H1 (cell line): ENCODE measurements around the gene SNRPD3. TPM values are rescaled to one million over a fixed set of nuclear protein-coding genes. Genes with fewer than 3 reads are reported as not detected.

Experiments
- CTCF ChIA-PET: fragments of 300-600 bp; sonication (Branson Sonifier 250); formaldehyde crosslinking; loops from one replicate; lab custom pipeline; 2021; ENCODE audit not compliant: partially characterized antibody; lab: Charles Lee
- POLR2A ChIA-PET: fragments of 300-600 bp; sonication (Branson Sonifier 250); formaldehyde crosslinking; loops from one replicate; lab custom pipeline; 2021; ENCODE audit warnings: inconsistent platforms; ENCODE audit not compliant: partially characterized antibody; lab: Charles Lee
- DNase-seq, 2 experiments: peaks; one replicate each; pipeline versions ENCODE4 v3.0.0 to v3.0.0-alpha.2; 2010 to 2022; ENCODE audit warnings: low spot score in 2 of 2, low read depth in 1 of 2, mixed read lengths in 1 of 2
- FAIRE-seq: peaks from 2 replicates; lab custom pipeline; 2011; peaks lifted over from hg19 to GRCh38; lab: Jason Lieb, UNC
- H2AFZ ChIP-seq: 2 replicates; pipeline ENCODE4 v1.8.1; 2012; ENCODE audit warnings: low read length, inconsistent platforms
- H2AK5ac ChIP-seq: 2 replicates; pipeline ENCODE4 v1.6.1; 2013; ENCODE audit warnings: low read depth, low read length
- H2BK120ac ChIP-seq: replicated peaks from 2 replicates; pipeline ENCODE3; 2013; ENCODE audit warnings: low read depth, low read length, inconsistent platforms
- H2BK12ac ChIP-seq: 2 replicates; pipeline ENCODE4 v1.6.1; 2013; ENCODE audit warnings: low read depth, low read length
- H2BK15ac ChIP-seq: 2 replicates; pipeline ENCODE4 v1.6.1; 2013; ENCODE audit warnings: low read length
- H2BK20ac ChIP-seq: 2 replicates; pipeline ENCODE4 v1.6.1; 2013; ENCODE audit warnings: low read length
- H2BK5ac ChIP-seq: 2 replicates; pipeline ENCODE4 v1.6.1; 2013; ENCODE audit warnings: low read depth, low read length
- H3K14ac ChIP-seq: 2 replicates; pipeline ENCODE4 v1.6.1; 2013; ENCODE audit warnings: inconsistent platforms; ENCODE audit not compliant: insufficient read length
- H3K18ac ChIP-seq: 2 replicates; pipeline ENCODE4 v1.6.1; 2013; ENCODE audit warnings: low read length; ENCODE audit errors: extremely low read depth
- H3K23ac ChIP-seq: 2 replicates; pipeline ENCODE4 v1.6.1; 2013; ENCODE audit warnings: inconsistent platforms; ENCODE audit not compliant: insufficient read length
- H3K23me2 ChIP-seq: 2 replicates; pipeline ENCODE4 v1.6.1; 2013; ENCODE audit warnings: low read depth, low read length
- H3K27ac ChIP-seq: 2 replicates; pipeline ENCODE4 v1.6.1; 2011; ENCODE audit warnings: low read depth, low read length, inconsistent platforms
- H3K27me3 ChIP-seq, 4 experiments: replicated peaks in 1 of 4; 1 replicate in 1 of 4; 2 replicates in 3 of 4; pipeline versions ENCODE4 v1.6.1 to v1.8.1; 2011 to 2013; ENCODE audit warnings: low read length in 3 of 4, mild to moderate bottlenecking in 3 of 4, inconsistent platforms in 2 of 4, mixed read lengths in 2 of 4, moderate library complexity in 1 of 4; ENCODE audit not compliant: control insufficient read depth in 3 of 4, insufficient read depth in 3 of 4; ENCODE audit errors: extremely low read depth in 1 of 4
- H3K36me3 ChIP-seq, 4 experiments: 2 replicates each; pipeline versions ENCODE4 v1.6.1 to v1.8.1; 2011 to 2013; ENCODE audit warnings: mild to moderate bottlenecking in 4 of 4, low read length in 3 of 4, moderate library complexity in 2 of 4, control low read depth in 1 of 4, inconsistent platforms in 1 of 4; ENCODE audit not compliant: insufficient read depth in 4 of 4, control insufficient read depth in 2 of 4
- H3K4ac ChIP-seq: replicated peaks from 2 replicates; pipeline ENCODE3; 2013; ENCODE audit warnings: low read length, low read depth, mixed read lengths, inconsistent platforms; ENCODE audit not compliant: insufficient read length
- H3K4me1 ChIP-seq, 4 experiments: replicated peaks in 1 of 4; 1 replicate in 1 of 4; 2 replicates in 3 of 4; pipeline versions ENCODE4 v1.6.1 to v1.8.1; 2011 to 2013; ENCODE audit warnings: low read length in 3 of 4, inconsistent platforms in 2 of 4, mixed read lengths in 1 of 4; ENCODE audit not compliant: insufficient read depth in 4 of 4, control insufficient read depth in 3 of 4
- H3K4me2 ChIP-seq, 2 experiments: 2 replicates each; pipeline versions ENCODE4 v1.6.1 to v1.8.1; 2011 to 2013; ENCODE audit warnings: low read depth in 2 of 2, low read length in 2 of 2, control low read depth in 1 of 2, inconsistent platforms in 1 of 2, mild to moderate bottlenecking in 1 of 2; ENCODE audit not compliant: insufficient read depth in 1 of 2
- H3K4me3 ChIP-seq, 4 experiments: fragments of 200-600, 300-600 bp in 1 of 4; sonication (generic), shearing (Covaris generic), sonication (Bioruptor Twin) in 1 of 4; 2 replicates each; pipeline versions ENCODE4 v1.5.1 to v1.8.1; 2011 to 2016; ENCODE audit warnings: low read length in 4 of 4, low read depth in 3 of 4, control low read depth in 2 of 4, inconsistent platforms in 2 of 4, mild to moderate bottlenecking in 2 of 4, mixed read lengths in 1 of 4, moderate library complexity in 1 of 4; ENCODE audit not compliant: insufficient read depth in 2 of 4; ENCODE audit errors: extremely low read depth in 1 of 4
- H3K56ac ChIP-seq: replicated peaks from 2 replicates; pipeline ENCODE3; 2013; ENCODE audit warnings: low read depth, mild to moderate bottlenecking, mixed read lengths, low read length, inconsistent platforms; ENCODE audit not compliant: insufficient read length
- H3K79me1 ChIP-seq: 2 replicates; pipeline ENCODE4 v1.6.1; 2013; ENCODE audit warnings: low read depth, low read length, control low read depth
- H3K79me2 ChIP-seq, 2 experiments: 2 replicates each; pipeline versions ENCODE4 v1.6.1 to v1.8.1; 2012 to 2013; ENCODE audit warnings: low read length in 2 of 2, mild to moderate bottlenecking in 2 of 2, inconsistent platforms in 1 of 2; ENCODE audit not compliant: insufficient read depth in 2 of 2, control insufficient read depth in 1 of 2
- H3K9ac ChIP-seq, 4 experiments: replicated peaks in 1 of 4; 1 replicate in 1 of 4; 2 replicates in 3 of 4; pipeline versions ENCODE4 v1.6.1 to v1.8.1; 2011 to 2013; ENCODE audit warnings: low read depth in 3 of 4, low read length in 3 of 4, control low read depth in 2 of 4, mild to moderate bottlenecking in 2 of 4, moderate library complexity in 2 of 4, inconsistent platforms in 1 of 4; ENCODE audit errors: extremely low read depth in 1 of 4
- H3K9me3 ChIP-seq, 2 experiments: 2 replicates each; pipeline versions ENCODE4 v1.6.1 to v1.8.1; 2012 to 2013; ENCODE audit warnings: mild to moderate bottlenecking in 2 of 2, moderate library complexity in 2 of 2, control low read depth in 1 of 2, inconsistent platforms in 1 of 2, low read depth in 1 of 2, low read length in 1 of 2, mixed read lengths in 1 of 2; ENCODE audit not compliant: insufficient read depth in 2 of 2
- H4K20me1 ChIP-seq, 2 experiments: replicated peaks in 1 of 2; 2 replicates each; pipeline versions ENCODE3 to v1.8.1; 2011 to 2013; ENCODE audit warnings: inconsistent platforms in 2 of 2, low read length in 2 of 2, mild to moderate bottlenecking in 1 of 2; ENCODE audit not compliant: insufficient read depth in 2 of 2, control insufficient read depth in 1 of 2
- H4K5ac ChIP-seq: 2 replicates; pipeline ENCODE4 v1.6.1; 2013; ENCODE audit warnings: low read length, low read depth, mixed read lengths, inconsistent platforms; ENCODE audit not compliant: insufficient read length
- H4K8ac ChIP-seq: 2 replicates; pipeline ENCODE4 v1.8.0; 2013; ENCODE audit warnings: mild to moderate bottlenecking, moderate library complexity, low read length, inconsistent platforms; ENCODE audit not compliant: insufficient read depth; ENCODE audit errors: extremely low read depth
- H4K91ac ChIP-seq: replicated peaks from 2 replicates; pipeline ENCODE3; 2013; ENCODE audit warnings: low read length, mixed read lengths, inconsistent platforms; ENCODE audit not compliant: insufficient read length
- POLR2AphosphoS5 ChIP-seq: IDR thresholded peaks from 2 replicates; pipeline ENCODE4 v1.6.1; 2011; ENCODE audit warnings: low read depth, low read length
- RNF2 ChIP-seq: fragments of 200-900, 300-1000 bp; sonication (generic); IDR thresholded peaks from 2 replicates; pipeline ENCODE4 v1.7.1; 2016; ENCODE audit warnings: borderline replicate concordance, low read depth, mild to moderate bottlenecking, antibody characterized with exemption, low read length; ENCODE audit not compliant: poor library complexity, severe bottlenecking; ENCODE audit errors: missing control alignments
- WGBS, 2 experiments: shearing (Covaris generic) in 1 of 2; methylation state at CpG; one replicate each; pipeline versions ENCODE4 v1.1.6 to v1.1.7; 2013 to 2015; ENCODE audit warnings: low lambda C conversion rate in 2 of 2, mixed read lengths in 2 of 2, inconsistent platforms in 1 of 2, low coverage in 1 of 2, missing lambda C conversion rate in 1 of 2; ENCODE audit not compliant: insufficient replicate concordance in 2 of 2, insufficient coverage in 1 of 2, insufficient read length in 1 of 2; ENCODE audit errors: extremely low coverage in 1 of 2, missing lambda C conversion rate in 1 of 2; 5-methylcytosine and 5-hydroxymethylcytosine counted together
- polyA plus RNA-seq, 7 experiments: library from polyadenylated mRNA; depleted of rRNA in 3 of 7; stranded (reverse) in 5 of 7; unstranded in 2 of 7; fragments of >200 nt in 5 of 7; fragments of 200-250 nt in 2 of 7; gene quantifications; 1 replicate in 5 of 7; 2 replicates in 1 of 7; 4 replicates in 1 of 7; pipeline versions ENCODE4 v1.2.1 to v1.2.3, GENCODE V29; 2011 to 2013; ENCODE audit warnings: missing spikeins in 2 of 7, mixed read lengths in 2 of 7
- total RNA-seq: library from RNA; stranded (reverse); fragmentation: NEBNext Ultra II Directional; extraction: Animal tissue kit (Norgen Biotek cat#: 25700); gene quantifications from 2 replicates; pipeline ENCODE4 v1.2.1, GENCODE V29; 2021

Gene SNRPD3
- total and polyA plus RNA-seq, 2 of the 8 experiments (the other 6 are each of a cell fraction or from before 2014, with no cell fraction given): 200 to 455 TPM

- H3K23me2 ChIP-seq: peaks cover 17% of the 10 kb centered on the region
- H2BK15ac ChIP-seq: no peak overlapping the region
- no peak overlapping the region for H4K8ac ChIP-seq
- POLR2A ChIA-PET: interaction anchor here (0.9 to 5.4 kb wide), 10 partner anchors 8 to 283 kb away, joined by 3 to 91 read pairs (median 5); partner anchors contain the start of gene SPECC1L
- no peak overlapping the region for H2BK12ac ChIP-seq
- peak overlapping the region; percentile 76 to 93 (median 80) for H3K9ac ChIP-seq
- WGBS, 2 experiments: 92% methylated on average over 11 of the region's 12 CpGs; no CpG with 5 or more reads in 1 of the 2 experiments
- no peak overlapping the region for H3K14ac ChIP-seq
- H3K27me3 ChIP-seq: no peaks in the 10 kb centered on the region; a peak in 1 of 7 replicates
- 0 out of 2 replicates have a peak overlapping the region, but pooled peaks have one; percentile 29 for H2BK5ac ChIP-seq
- peak overlapping the region; percentile 33; the same call in 1 of the 2 replicates for H2AK5ac ChIP-seq
- no peaks in the 10 kb centered on the region for H3K9me3 ChIP-seq
- peaks cover 2 to 16% (median 13%) of the 10 kb centered on the region in 4 experiments; a peak in 7 of 8 replicates for H3K36me3 ChIP-seq
- FAIRE-seq (no peak), DNase-seq (no peak)
- TF ChIP-seq RNF2 (no peak), POLR2AphosphoS5 (peak; percentile 8; the same call in 1 of the 2 replicates)
- H4K20me1 ChIP-seq: peaks cover 10 to 29% of the 10 kb centered on the region in 2 experiments
- H3K18ac ChIP-seq: no peak overlapping the region
- H3K4me2 ChIP-seq: peak overlapping the region; percentile 84 to 90
- H3K27ac ChIP-seq: no peak overlapping the region
- H2BK20ac ChIP-seq: no peak overlapping the region
- no peak overlapping the region for H3K56ac ChIP-seq
- H3K4me1 ChIP-seq: peaks cover 0 to 16% (median 3%) of the 10 kb centered on the region in 4 experiments; a peak in 6 of 7 replicates
- peaks cover 32 to 78% of the 10 kb centered on the region in 2 experiments for H3K79me2 ChIP-seq
- no peak overlapping the region for H4K5ac ChIP-seq
- CTCF ChIA-PET: interaction anchor here (0.9 to 1.3 kb wide), 3 partner anchors 16 to 131 kb away, joined by 3 to 6 read pairs (median 3); no protein-coding TSS in a partner anchor
- no peak overlapping the region for H2AFZ ChIP-seq
- no peak overlapping the region for H3K23ac ChIP-seq
- no peak overlapping the region for H2BK120ac ChIP-seq
- H3K4me3 ChIP-seq: peak overlapping the region; percentile 75 to 96 (median 95); a peak in 7 of 8 replicates
- no peak overlapping the region for H3K4ac ChIP-seq
- peaks cover 26% of the 10 kb centered on the region for H3K79me1 ChIP-seq
- no peak overlapping the region for H4K91ac ChIP-seq
These were observed 2.0 kb upstream of the SNRPD3 start for GRCh38 chr22:24553597-24554312.
